Esophagus squamous epithelium (tissue), 5 donors: ENCODE measurements around the gene MTFP1. TPM values are rescaled to one million over a fixed set of nuclear protein-coding genes. Genes with fewer than 3 reads are reported as not detected.

Source experiments
- DNase-seq: peaks from one replicate; lab custom pipeline; 2025; lab: John Stamatoyannopoulos, UW
- H3K27ac ChIP-seq, 4 donors: fragments of 200-600 bp; sonication (generic); one replicate each; pipeline ENCODE4 v1.5.1; 2016 to 2019; ENCODE audit warnings: mild to moderate bottlenecking in 1 of 4
- H3K27me3 ChIP-seq, 4 donors: fragments of 200-600 bp; sonication (generic); 1 replicate in 3 of 4; 2 replicates in 1 of 4; pipeline versions ENCODE4 v1.5.1 to v1.6.0; 2017 to 2021; ENCODE audit warnings: antibody characterized with exemption in 1 of 4
- H3K36me3 ChIP-seq, 3 donors: fragments of 200-600 bp; sonication (generic); one replicate each; pipeline ENCODE4 v1.5.1; 2016 to 2019
- H3K4me1 ChIP-seq, 3 donors: fragments of 200-600 bp; sonication (generic); one replicate each; pipeline ENCODE4 v1.5.1; 2017 to 2019
- H3K4me3 ChIP-seq, 4 donors: fragments of 200-600 bp; sonication (generic); 1 replicate in 3 of 4; 2 replicates in 1 of 4; pipeline ENCODE4 v1.5.1; 2016 to 2019; ENCODE audit warnings: mild to moderate bottlenecking in 2 of 4, moderate library complexity in 1 of 4
- H3K9me3 ChIP-seq, 3 donors: fragments of 200-600 bp; sonication (generic); one replicate each; pipeline ENCODE4 v1.5.1; 2016 to 2019
- POLR2A ChIP-seq, 4 donors: fragments of 450-650 bp; IDR thresholded peaks; one replicate each; pipeline ENCODE4 v1.6.1; 2017; ENCODE audit warnings: antibody characterized with exemption in 4 of 4, mild to moderate bottlenecking in 4 of 4, moderate library complexity in 3 of 4
- WGBS, 2 donors: methylation state at CpG; one replicate each; pipeline ENCODE4 v1.1.5; 2018; 5-methylcytosine and 5-hydroxymethylcytosine counted together
- intact Hi-C: fragments of 100-400 bp; cut with DNase I; formaldehyde crosslinking; loops from one replicate; pipeline ENCODE4 v1.15.0; 2022
- total RNA-seq, 4 donors: library from RNA; depleted of rRNA; stranded (reverse); fragments of >200 nt; gene quantifications; one replicate each; pipeline ENCODE4 v1.1.0, GENCODE V29; 2016
- TF ChIP-seq, protein P1 (sequence below), 6 experiments: fragments of 450-650 bp in 4 of 6; fragments of 200-600 bp in 2 of 6; sonication (generic) in 2 of 6; IDR thresholded peaks; one replicate each; pipeline ENCODE4 v1.5.1; 2016 to 2019; ENCODE audit warnings: antibody characterized with exemption in 6 of 6, mild to moderate bottlenecking in 4 of 6, moderate library complexity in 4 of 6
- donor health status: DM: yes; HTN: yes; CAD: no.

MTFP1 gene
- total RNA-seq, 4 donors from 2014 or later = 15.9 to 21.2 (median 19.0) TPM

DNA sequence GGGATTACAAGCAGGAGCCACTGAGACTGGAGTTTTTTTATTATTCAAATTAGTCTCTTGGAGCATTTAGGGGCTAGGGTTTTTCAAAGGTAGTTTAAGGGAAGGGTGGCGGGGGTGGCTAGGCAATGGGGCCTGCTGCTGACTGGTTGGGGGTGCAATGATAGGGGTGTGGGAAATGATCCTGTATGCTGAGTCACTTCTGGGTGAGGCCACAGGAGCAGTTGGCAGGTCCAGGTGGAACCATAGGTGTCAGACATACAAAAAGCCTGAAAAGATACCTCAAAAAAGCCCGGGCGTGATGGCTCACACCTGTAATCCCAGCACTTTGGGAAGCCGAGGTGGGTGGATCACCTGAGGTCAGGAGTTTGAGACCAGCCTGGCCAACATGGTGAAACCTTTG, 13.7 kb downstream of the MTFP1 start:
- Histone ChIP-seq H3K27ac (peak overlapping the region; percentile 21 to 88 (median 80)), H3K36me3 (no peaks in the 10 kb centered on the region), H3K27me3 (peaks cover 0 to 37% (median 0%) of the 10 kb centered on the region in 4 donors), H3K9me3 (no peaks in the 10 kb centered on the region), H3K4me1 (peaks cover 0 to 65% (median 5%) of the 10 kb centered on the region in 3 donors), H3K4me3 (no peak overlapping the region)
- intact Hi-C loops = no loop called here
- TF ChIP-seq, protein P1, sequence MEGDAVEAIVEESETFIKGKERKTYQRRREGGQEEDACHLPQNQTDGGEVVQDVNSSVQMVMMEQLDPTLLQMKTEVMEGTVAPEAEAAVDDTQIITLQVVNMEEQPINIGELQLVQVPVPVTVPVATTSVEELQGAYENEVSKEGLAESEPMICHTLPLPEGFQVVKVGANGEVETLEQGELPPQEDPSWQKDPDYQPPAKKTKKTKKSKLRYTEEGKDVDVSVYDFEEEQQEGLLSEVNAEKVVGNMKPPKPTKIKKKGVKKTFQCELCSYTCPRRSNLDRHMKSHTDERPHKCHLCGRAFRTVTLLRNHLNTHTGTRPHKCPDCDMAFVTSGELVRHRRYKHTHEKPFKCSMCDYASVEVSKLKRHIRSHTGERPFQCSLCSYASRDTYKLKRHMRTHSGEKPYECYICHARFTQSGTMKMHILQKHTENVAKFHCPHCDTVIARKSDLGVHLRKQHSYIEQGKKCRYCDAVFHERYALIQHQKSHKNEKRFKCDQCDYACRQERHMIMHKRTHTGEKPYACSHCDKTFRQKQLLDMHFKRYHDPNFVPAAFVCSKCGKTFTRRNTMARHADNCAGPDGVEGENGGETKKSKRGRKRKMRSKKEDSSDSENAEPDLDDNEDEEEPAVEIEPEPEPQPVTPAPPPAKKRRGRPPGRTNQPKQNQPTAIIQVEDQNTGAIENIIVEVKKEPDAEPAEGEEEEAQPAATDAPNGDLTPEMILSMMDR (IDR thresholded peaks at IDR 0.05) = no peak
- TF ChIP-seq POLR2A (IDR thresholded peaks at IDR 0.05) = no peak
- no peak for DNase-seq
- 47 to 60% methylated on average over 3 to 4 of the region's 4 CpGs for WGBS, 2 donors

DNA sequence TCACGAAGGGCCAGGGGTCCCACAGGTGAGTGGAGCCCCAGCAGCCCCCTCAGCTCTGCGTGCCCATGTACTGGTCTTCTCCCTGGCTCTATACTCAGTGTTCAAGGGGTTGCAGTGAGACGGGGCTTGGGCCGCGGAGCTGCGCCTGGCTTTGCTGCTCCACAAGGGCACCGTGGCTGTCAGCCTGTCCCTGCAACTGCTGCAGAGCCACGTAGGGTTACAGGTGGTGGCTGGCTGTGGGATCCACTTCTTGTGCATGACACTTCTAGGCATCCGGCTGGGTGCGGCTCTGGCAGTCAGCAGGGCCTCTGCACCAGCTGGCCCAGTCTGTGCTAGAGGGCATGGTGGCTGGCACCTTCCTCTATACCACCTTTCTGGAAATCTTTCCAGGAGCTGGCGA, 14.3 kb downstream of the MTFP1 start:
- no peak for DNase-seq
- Histone ChIP-seq H3K9me3 (no peaks in the 10 kb centered on the region), H3K4me3 (no peak overlapping the region), H3K36me3 (no peaks in the 10 kb centered on the region), H3K4me1 (peaks cover 0 to 71% (median 5%) of the 10 kb centered on the region in 3 donors), H3K27ac (peak overlapping the region; percentile 39 to 88 (median 80)), H3K27me3 (peaks cover 0 to 37% (median 0%) of the 10 kb centered on the region in 4 donors)
- 52 to 69% methylated on average over 3 to 5 of the region's 11 CpGs for WGBS, 2 donors
- intact Hi-C loops = loop anchor here (10.0 kb wide), 1 partner anchor 315 kb away; no protein-coding TSS in a partner anchor
- TF ChIP-seq, protein P1 (IDR thresholded peaks at IDR 0.05) = no peak
- no peak for TF ChIP-seq POLR2A (IDR thresholded peaks at IDR 0.05)

DNA sequence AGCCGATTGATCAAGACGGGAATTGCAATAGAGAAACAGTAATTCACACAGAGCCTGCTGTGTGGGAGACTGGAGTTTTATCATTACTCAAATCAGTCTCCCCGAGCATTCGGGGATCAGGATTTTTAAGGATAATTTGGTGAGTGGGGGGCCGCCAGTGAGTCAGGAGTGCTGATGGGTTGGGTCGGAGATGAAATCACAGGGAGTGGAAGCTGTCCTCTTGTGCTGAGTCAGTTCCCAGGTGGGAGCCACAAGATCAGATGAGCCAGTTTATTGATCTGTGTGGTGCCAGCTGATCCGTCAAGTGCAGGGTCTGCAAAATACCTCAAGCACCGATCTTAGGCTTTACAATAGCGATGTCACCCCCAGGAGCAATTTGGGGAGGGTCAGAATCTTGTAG, 15.5 kb downstream of the MTFP1 start:
- TF ChIP-seq POLR2A (IDR thresholded peaks at IDR 0.05) = no peak
- TF ChIP-seq, protein P1 (IDR thresholded peaks at IDR 0.05) = no peak

DNA sequence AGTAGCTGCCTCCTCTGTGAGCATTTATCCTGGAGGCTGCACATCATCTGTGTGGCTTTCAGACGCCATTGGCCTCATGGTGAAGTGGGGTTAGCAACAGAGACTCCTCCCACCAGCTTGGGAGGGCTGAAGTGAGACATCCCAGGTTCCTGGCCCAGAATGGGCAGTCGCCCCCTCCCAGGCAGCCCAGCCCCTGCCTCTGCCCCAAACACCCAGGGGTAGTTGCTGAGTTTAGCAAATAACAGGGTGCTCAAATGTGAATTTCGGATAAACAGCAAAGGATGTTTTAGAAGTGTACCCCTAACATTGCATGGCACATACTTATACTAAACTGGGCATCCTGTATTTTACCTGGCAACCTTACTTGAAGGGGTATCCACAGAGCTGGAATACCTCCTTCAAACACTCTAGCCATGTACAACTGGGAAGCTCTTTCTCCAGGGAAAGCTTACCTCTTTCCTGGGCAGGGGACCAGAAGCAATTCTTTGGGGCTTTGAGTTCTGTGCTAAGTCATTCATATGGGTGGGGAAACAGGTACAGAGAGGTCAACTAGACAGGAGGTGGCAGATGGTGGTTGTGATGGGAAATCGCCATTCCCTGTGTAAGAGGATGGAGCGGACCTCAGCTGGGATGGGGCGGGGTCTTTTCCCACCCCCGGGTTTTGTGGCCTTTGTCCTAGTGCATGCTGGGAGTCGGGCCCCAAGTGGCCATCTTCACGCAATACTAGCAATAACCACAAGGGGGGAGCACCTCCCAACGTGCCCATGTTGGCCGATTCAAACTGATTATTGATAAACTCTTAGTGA, 19.3 kb downstream of the MTFP1 start:
- Histone ChIP-seq H3K27me3 (peaks cover 0 to 44% (median 0%) of the 10 kb centered on the region in 4 donors), H3K36me3 (no peaks in the 10 kb centered on the region), H3K9me3 (no peaks in the 10 kb centered on the region), H3K4me1 (peaks cover 0 to 38% (median under 1%) of the 10 kb centered on the region in 3 donors), H3K27ac (peak overlapping the region in 3 of 4 donors; percentile 36 to 75 (median 74)), H3K4me3 (no peak overlapping the region)
- WGBS, 2 donors = 18 to 29% methylated on average over 10 to 11 of the region's 11 CpGs
- intact Hi-C loops = loop anchor here (10.0 kb wide), 1 partner anchor 310 kb away; no protein-coding TSS in a partner anchor
- no peak for DNase-seq
- TF ChIP-seq, protein P1 (IDR thresholded peaks at IDR 0.05) = peak; percentile 48 to 88 (median 69)
- TF ChIP-seq POLR2A (IDR thresholded peaks at IDR 0.05) = no peak

More for the DNA sequence above, 15.5 kb downstream of the MTFP1 start:
- H3K4me1 ChIP-seq = peaks cover 0 to 65% (median 5%) of the 10 kb centered on the region in 3 donors
- WGBS, 2 donors = 78 to 84% methylated on average over 9 of the region's 9 CpGs
- no peaks in the 10 kb centered on the region for H3K36me3 ChIP-seq
- intact Hi-C loops = loop anchor here (10.0 kb wide), 1 partner anchor 314 kb away; no protein-coding TSS in a partner anchor
- peak overlapping the region in 2 of 4 donors; percentile 83 to 88 for H3K27ac ChIP-seq
- no peak for DNase-seq
- H3K9me3 ChIP-seq = no peaks in the 10 kb centered on the region
- peaks cover 0 to 45% (median 0%) of the 10 kb centered on the region in 4 donors for H3K27me3 ChIP-seq
- no peak overlapping the region for H3K4me3 ChIP-seq
